H9 (cell line): Measurements from ENCODE around the gene NOS3. TPM values are rescaled to one million over a fixed set of nuclear protein-coding genes. Genes with fewer than 3 reads are reported as not detected.
A peak's percentile ranks its signal among the peaks of the same experiment; 100 is the strongest.

Experiments
- DNase-seq: peaks from one replicate; pipeline ENCODE4 v3.0.0-alpha.2; 2017
- H2AFZ ChIP-seq: one replicate; pipeline ENCODE4 v1.6.1; 2013; ENCODE audit warnings: mild to moderate bottlenecking, low read length, control low read depth, moderate library complexity
- H2AK5ac ChIP-seq: 2 replicates; pipeline ENCODE4 v1.6.1; 2013; ENCODE audit warnings: low read length, control low read depth, mixed read lengths; ENCODE audit not compliant: insufficient read length
- H2BK120ac ChIP-seq: one replicate; pipeline ENCODE4 v1.6.1; 2013; ENCODE audit warnings: low read depth, mild to moderate bottlenecking, low read length, control low read depth, inconsistent platforms; ENCODE audit not compliant: poor library complexity, severe bottlenecking
- H2BK12ac ChIP-seq: 2 replicates; pipeline ENCODE4 v1.6.1; 2013; ENCODE audit warnings: low read length, control low read depth, mixed read lengths, low read depth; ENCODE audit not compliant: insufficient read length
- H2BK15ac ChIP-seq: 2 replicates; pipeline ENCODE4 v1.6.1; 2013; ENCODE audit warnings: low read depth, low read length, control low read depth
- H2BK20ac ChIP-seq: one replicate; pipeline ENCODE4 v1.6.1; 2013; ENCODE audit warnings: low read depth, mild to moderate bottlenecking, low read length, control low read depth, inconsistent platforms; ENCODE audit not compliant: poor library complexity, severe bottlenecking
- H2BK5ac ChIP-seq: 2 replicates; pipeline ENCODE4 v1.6.1; 2013; ENCODE audit warnings: low read length, control low read depth, mixed read lengths; ENCODE audit not compliant: insufficient read length
- H3K14ac ChIP-seq: 2 replicates; pipeline ENCODE4 v1.6.1; 2013; ENCODE audit warnings: low read length, control low read depth; ENCODE audit not compliant: insufficient read depth
- H3K18ac ChIP-seq: 2 replicates; pipeline ENCODE4 v1.6.1; 2013; ENCODE audit warnings: low read depth, mild to moderate bottlenecking, mixed read lengths, low read length, control low read depth; ENCODE audit not compliant: insufficient read length
- H3K23ac ChIP-seq: 2 replicates; pipeline ENCODE4 v1.6.1; 2013; ENCODE audit warnings: low read length, control low read depth, mixed read lengths, low read depth; ENCODE audit not compliant: insufficient read length
- H3K23me2 ChIP-seq: 2 replicates; pipeline ENCODE4 v1.6.1; 2013; ENCODE audit warnings: low read depth, mild to moderate bottlenecking, mixed read lengths, low read length, control low read depth; ENCODE audit not compliant: insufficient read length, poor library complexity, severe bottlenecking
- H3K27ac ChIP-seq: 2 replicates; pipeline ENCODE4 v1.5.1; 2013; ENCODE audit warnings: low read length, control low read depth, mixed read lengths, low read depth; ENCODE audit not compliant: insufficient read length
- H3K27me3 ChIP-seq: 2 replicates; pipeline ENCODE4 v1.6.1; 2013; ENCODE audit warnings: low read length, control low read depth, inconsistent platforms; ENCODE audit not compliant: insufficient read depth
- H3K4ac ChIP-seq: 2 replicates; pipeline ENCODE4 v1.6.1; 2013; ENCODE audit warnings: low read depth, mild to moderate bottlenecking, control low read depth, inconsistent platforms, low read length, moderate library complexity
- H3K4me1 ChIP-seq: 2 replicates; pipeline ENCODE4 v1.6.1; 2013; ENCODE audit warnings: low read length, control low read depth, inconsistent platforms; ENCODE audit not compliant: insufficient read depth
- H3K4me2 ChIP-seq: 2 replicates; pipeline ENCODE4 v1.6.1; 2013; ENCODE audit warnings: low read length, control low read depth, mixed read lengths; ENCODE audit not compliant: insufficient read length, insufficient read depth
- H3K56ac ChIP-seq: 2 replicates; pipeline ENCODE4 v1.6.1; 2013; ENCODE audit warnings: low read depth, mild to moderate bottlenecking, mixed read lengths, low read length, control low read depth; ENCODE audit not compliant: insufficient read length
- H3K79me1 ChIP-seq: 2 replicates; pipeline ENCODE4 v1.6.1; 2013; ENCODE audit warnings: low read depth, mild to moderate bottlenecking, moderate library complexity, low read length, control low read depth, inconsistent platforms; ENCODE audit not compliant: insufficient read depth, poor library complexity, severe bottlenecking
- H3K79me2 ChIP-seq: 2 replicates; pipeline ENCODE4 v1.6.1; 2013; ENCODE audit warnings: low read length, control low read depth, inconsistent platforms; ENCODE audit not compliant: insufficient read depth
- H3K9ac ChIP-seq: 2 replicates; pipeline ENCODE4 v1.6.1; 2013; ENCODE audit warnings: low read length, control low read depth, mixed read lengths; ENCODE audit not compliant: insufficient read length; ENCODE audit errors: extremely low read depth
- H3K9me3 ChIP-seq: one replicate; pipeline ENCODE4 v1.6.1; 2013; ENCODE audit warnings: low read depth, low read length, inconsistent platforms; ENCODE audit not compliant: control insufficient read depth
- H3T11ph ChIP-seq: one replicate; pipeline ENCODE4 v1.6.1; 2013; ENCODE audit warnings: mild to moderate bottlenecking, low read length, control low read depth, inconsistent platforms
- H4K20me1 ChIP-seq: one replicate; pipeline ENCODE4 v1.6.1; 2013; ENCODE audit not compliant: control insufficient read depth, insufficient read length, insufficient read depth
- H4K5ac ChIP-seq: 2 replicates; pipeline ENCODE4 v1.6.1; 2013; ENCODE audit warnings: low read depth, mild to moderate bottlenecking, mixed read lengths, low read length, control low read depth; ENCODE audit not compliant: insufficient read length
- H4K8ac ChIP-seq: replicated peaks from 2 replicates; pipeline ENCODE4 v1.6.1; 2013; ENCODE audit warnings: low read length, control low read depth, mixed read lengths, low read depth; ENCODE audit not compliant: insufficient read length
- H4K91ac ChIP-seq: 2 replicates; pipeline ENCODE4 v1.6.1; 2013; ENCODE audit warnings: low read depth, mild to moderate bottlenecking, moderate library complexity, mixed read lengths, low read length, control low read depth; ENCODE audit not compliant: insufficient read length
- H3K27ac Mint-ChIP-seq, 3 experiments: 2 replicates in 2 of 3; 3 replicates in 1 of 3; pipeline ENCODE4 v1.8.0; 2020 to 2021; ENCODE audit warnings: mixed read lengths in 3 of 3, mild to moderate bottlenecking in 1 of 3, moderate library complexity in 1 of 3
- H3K27me3 Mint-ChIP-seq: 2 replicates; pipeline ENCODE4 v1.8.0; 2021; ENCODE audit warnings: low read depth, mild to moderate bottlenecking, moderate library complexity, mixed read lengths
- H3K36me3 Mint-ChIP-seq, 3 experiments: 2 replicates in 2 of 3; 3 replicates in 1 of 3; pipeline ENCODE4 v1.8.0; 2020 to 2021; ENCODE audit warnings: low read depth in 3 of 3, mixed read lengths in 3 of 3; ENCODE audit not compliant: insufficient read depth in 1 of 3
- H3K4me1 Mint-ChIP-seq, 2 experiments: 2 replicates each; pipeline ENCODE4 v1.8.0; 2020; ENCODE audit warnings: mixed read lengths in 2 of 2
- H3K4me3 Mint-ChIP-seq, 2 experiments: 2 replicates in 1 of 2; 3 replicates in 1 of 2; pipeline ENCODE4 v1.8.0; 2020 to 2021; ENCODE audit warnings: mild to moderate bottlenecking in 2 of 2, mixed read lengths in 2 of 2, moderate library complexity in 1 of 2
- H3K9me3 Mint-ChIP-seq, 2 experiments: 2 replicates in 1 of 2; 3 replicates in 1 of 2; pipeline ENCODE4 v1.8.0; 2020; ENCODE audit warnings: mild to moderate bottlenecking in 2 of 2, mixed read lengths in 2 of 2, moderate library complexity in 1 of 2
- WGBS: extraction: QIAGEN DNeasy Blood & Tissue Kit; methylation state at CpG from one replicate; pipeline ENCODE4 v1.1.7; 2013; ENCODE audit warnings: missing lambda C conversion rate, low lambda C conversion rate, mixed read lengths; ENCODE audit not compliant: insufficient read length; ENCODE audit errors: extremely low coverage; 5-methylcytosine and 5-hydroxymethylcytosine counted together
- total RNA-seq: library from RNA; stranded (reverse); gene quantifications from 2 replicates; pipeline ENCODE4 v1.2.1, GENCODE V29; 2021
- TF ChIP-seq, protein P1 (sequence below): fragments of 200-600 bp; sonication (generic); conservative IDR thresholded peaks from 3 replicates; pipeline ENCODE4 v1.8.0; 2021; ENCODE audit warnings: antibody characterized with exemption, mild to moderate bottlenecking

NOS3 gene
- total RNA-seq, 1 experiment from 2014 or later = 4.5 TPM

- Histone ChIP-seq H3K56ac (no peak overlapping the region), H3K79me2 (no peaks in the 10 kb centered on the region), H2BK15ac (no peak overlapping the region), H4K91ac (no peak overlapping the region), H2BK5ac (no peak overlapping the region), H3K18ac (no peak overlapping the region), H3K9me3 (no peaks in the 10 kb centered on the region), H4K5ac (no peak overlapping the region), H2BK120ac (no peak overlapping the region), H3K4ac (no peak overlapping the region), H2AFZ (no peak overlapping the region), H2BK12ac (no peak overlapping the region), H3K4me2 (peak overlapping the region; percentile 75), H2BK20ac (no peak overlapping the region), H3K4me1 (peaks cover 5% of the 10 kb centered on the region; the same call in 1 of the 2 replicates), H3K23ac (no peak overlapping the region), H4K20me1 (no peaks in the 10 kb centered on the region), H4K8ac (no peak overlapping the region), H3K27ac (no peak overlapping the region), H2AK5ac (no peak overlapping the region), H3K27me3 (peaks cover 7% of the 10 kb centered on the region; the same call in 1 of the 2 replicates), H3K79me1 (no peaks in the 10 kb centered on the region), H3T11ph (no peak overlapping the region), H3K9ac (no peak overlapping the region), H3K14ac (no peak overlapping the region), H3K23me2 (peaks cover 19% of the 10 kb centered on the region)
- H3K36me3 Mint-ChIP-seq = peaks cover 0 to 3% (median 0%) of the 10 kb centered on the region in 3 experiments; a peak in 2 of 7 replicates
- no peak overlapping the region for H3K27ac Mint-ChIP-seq
- H3K27me3 Mint-ChIP-seq = peaks cover 68% of the 10 kb centered on the region
- peak overlapping the region; percentile 53 to 90 for H3K4me3 Mint-ChIP-seq
- TF ChIP-seq, protein P1, sequence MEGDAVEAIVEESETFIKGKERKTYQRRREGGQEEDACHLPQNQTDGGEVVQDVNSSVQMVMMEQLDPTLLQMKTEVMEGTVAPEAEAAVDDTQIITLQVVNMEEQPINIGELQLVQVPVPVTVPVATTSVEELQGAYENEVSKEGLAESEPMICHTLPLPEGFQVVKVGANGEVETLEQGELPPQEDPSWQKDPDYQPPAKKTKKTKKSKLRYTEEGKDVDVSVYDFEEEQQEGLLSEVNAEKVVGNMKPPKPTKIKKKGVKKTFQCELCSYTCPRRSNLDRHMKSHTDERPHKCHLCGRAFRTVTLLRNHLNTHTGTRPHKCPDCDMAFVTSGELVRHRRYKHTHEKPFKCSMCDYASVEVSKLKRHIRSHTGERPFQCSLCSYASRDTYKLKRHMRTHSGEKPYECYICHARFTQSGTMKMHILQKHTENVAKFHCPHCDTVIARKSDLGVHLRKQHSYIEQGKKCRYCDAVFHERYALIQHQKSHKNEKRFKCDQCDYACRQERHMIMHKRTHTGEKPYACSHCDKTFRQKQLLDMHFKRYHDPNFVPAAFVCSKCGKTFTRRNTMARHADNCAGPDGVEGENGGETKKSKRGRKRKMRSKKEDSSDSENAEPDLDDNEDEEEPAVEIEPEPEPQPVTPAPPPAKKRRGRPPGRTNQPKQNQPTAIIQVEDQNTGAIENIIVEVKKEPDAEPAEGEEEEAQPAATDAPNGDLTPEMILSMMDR = no peak
- peaks cover 46 to 64% of the 10 kb centered on the region in 2 experiments for H3K4me1 Mint-ChIP-seq
- DNase-seq = no peak
- no CpG with 5 or more reads among the region's 9 CpGs for WGBS
- no peaks in the 10 kb centered on the region; a peak in 2 of 5 replicates for H3K9me3 Mint-ChIP-seq
Observed at GRCh38 chr7:150975536-150976319, 15.1 kb upstream of the NOS3 start.
